Glutamatergic neuron (in vitro differentiated cells): ENCODE data around the gene RFPL2. TPM values are rescaled to one million over a fixed set of nuclear protein-coding genes. Genes with fewer than 3 reads are reported as not detected.
"Not testable (repeated sequence)": the region's sequence is repeated elsewhere in the genome, so short reads cannot be mapped to it uniquely, and the experiment has no call there.

Experiments used
- DNase-seq: peaks from one replicate; pipeline ENCODE4 v3.0.0; 2022
- H3K27ac Mint-ChIP-seq: one replicate; pipeline ENCODE4 v1.8.0; 2020; ENCODE audit warnings: mild to moderate bottlenecking, mixed read lengths, inconsistent platforms; ENCODE audit not compliant: unreplicated experiment
- H3K27me3 Mint-ChIP-seq: one replicate; pipeline ENCODE4 v1.8.0; 2020; ENCODE audit warnings: mild to moderate bottlenecking, moderate library complexity, mixed read lengths, inconsistent platforms; ENCODE audit not compliant: unreplicated experiment
- H3K36me3 Mint-ChIP-seq: one replicate; pipeline ENCODE4 v1.8.0; 2020; ENCODE audit warnings: mild to moderate bottlenecking, mixed read lengths, inconsistent platforms; ENCODE audit not compliant: unreplicated experiment
- H3K4me1 Mint-ChIP-seq: one replicate; pipeline ENCODE4 v1.8.0; 2020; ENCODE audit warnings: mild to moderate bottlenecking, low read depth, mixed read lengths, inconsistent platforms; ENCODE audit not compliant: unreplicated experiment
- H3K4me3 Mint-ChIP-seq: one replicate; pipeline ENCODE4 v1.8.0; 2020; ENCODE audit warnings: mild to moderate bottlenecking, mixed read lengths, inconsistent platforms; ENCODE audit not compliant: unreplicated experiment
- H3K9me3 Mint-ChIP-seq: one replicate; pipeline ENCODE4 v1.8.0; 2020; ENCODE audit warnings: mild to moderate bottlenecking, moderate library complexity, mixed read lengths, inconsistent platforms; ENCODE audit not compliant: unreplicated experiment
- CTCF ChIP-seq: fragments of 200-600 bp; sonication (generic); IDR thresholded peaks from one replicate; pipeline ENCODE4 v1.5.0; 2021; ENCODE audit not compliant: partially characterized antibody, unreplicated experiment
- total RNA-seq: library from RNA; stranded (reverse); fragmentation: NEBNext Ultra II Directional; extraction: Animal tissue kit (Norgen Biotek cat#: 25700); gene quantifications from one replicate; pipeline ENCODE4 v1.2.1, GENCODE V29; 2021; ENCODE audit not compliant: unreplicated experiment

RFPL2 gene
- total RNA-seq, 1 donor from 2014 or later: 1.4 TPM

GRCh38 chr22:32164075-32164860 lies 40.6 kb downstream of the RFPL2 start:
- DNase-seq: no peak
- Mint-ChIP-seq H3K27ac (no peak overlapping the region), H3K27me3 (no peaks in the 10 kb centered on the region), H3K4me3 (no peak overlapping the region), H3K36me3 (no peaks in the 10 kb centered on the region), H3K4me1 (peaks cover 2% of the 10 kb centered on the region), H3K9me3 (peaks cover 3% of the 10 kb centered on the region)
- no peak for TF ChIP-seq CTCF

- H3K27me3 Mint-ChIP-seq, H3K4me1 Mint-ChIP-seq, H3K4me3 Mint-ChIP-seq, H3K27ac Mint-ChIP-seq, H3K36me3 Mint-ChIP-seq, H3K9me3 Mint-ChIP-seq, DNase-seq: not testable (repeated sequence)
Measured at GRCh38 chr22:32160411-32160810, 44.5 kb downstream of the RFPL2 start.

GRCh38 chr22:32158712-32159533 lies 46.0 kb downstream of the RFPL2 start, which contains the start of gene C22orf42:
Gene C22orf42, minus strand, starts transcription at chr22:32159303. Its CDS starts 88 bp downstream, at chr22:32159215.
- H3K4me3 Mint-ChIP-seq: no peak within 1 kb of the TSS
- H3K36me3 Mint-ChIP-seq: no peaks in the 10 kb centered on the region
- H3K4me1 Mint-ChIP-seq: peaks cover under 1% of the 10 kb centered on the region
- DNase-seq: no peak
- H3K27me3 Mint-ChIP-seq: no peaks in the 10 kb centered on the region
- H3K27ac Mint-ChIP-seq: no peak within 1 kb of the TSS
- no peak for TF ChIP-seq CTCF
- H3K9me3 Mint-ChIP-seq: peaks cover under 1% of the 10 kb centered on the region

GRCh38 chr22:32157632-32158031 lies 47.2 kb downstream of the RFPL2 start:
- H3K4me3 Mint-ChIP-seq, H3K27ac Mint-ChIP-seq, H3K9me3 Mint-ChIP-seq, H3K27me3 Mint-ChIP-seq, H3K36me3 Mint-ChIP-seq, DNase-seq, H3K4me1 Mint-ChIP-seq: not testable (repeated sequence)

- not testable (repeated sequence) for H3K4me3 Mint-ChIP-seq, H3K36me3 Mint-ChIP-seq, DNase-seq, H3K9me3 Mint-ChIP-seq, H3K27ac Mint-ChIP-seq, H3K4me1 Mint-ChIP-seq, H3K27me3 Mint-ChIP-seq
Measured at GRCh38 chr22:32154727-32155126, 50.1 kb downstream of the RFPL2 start.

- not testable (repeated sequence) for H3K27ac Mint-ChIP-seq, H3K4me1 Mint-ChIP-seq
Measured at GRCh38 chr22:32151641-32152040, 53.2 kb downstream of the RFPL2 start.

GRCh38 chr22:32150647-32151046 lies 54.2 kb downstream of the RFPL2 start:
- H3K27ac Mint-ChIP-seq, H3K27me3 Mint-ChIP-seq, DNase-seq, H3K4me1 Mint-ChIP-seq, H3K36me3 Mint-ChIP-seq, H3K4me3 Mint-ChIP-seq, H3K9me3 Mint-ChIP-seq: not testable (repeated sequence)

More at GRCh38 chr22:32151641-32152040, 53.2 kb downstream of the RFPL2 start:
- H3K27me3 Mint-ChIP-seq, H3K9me3 Mint-ChIP-seq, DNase-seq, H3K36me3 Mint-ChIP-seq, H3K4me3 Mint-ChIP-seq: not testable (repeated sequence)

GRCh38 chr22:32148372-32148771 lies 56.5 kb downstream of the RFPL2 start:
- not testable (repeated sequence) for H3K4me3 Mint-ChIP-seq, H3K36me3 Mint-ChIP-seq, H3K9me3 Mint-ChIP-seq, DNase-seq, H3K4me1 Mint-ChIP-seq, H3K27me3 Mint-ChIP-seq, H3K27ac Mint-ChIP-seq

GRCh38 chr22:32147128-32147527 lies 57.7 kb downstream of the RFPL2 start:
- not testable (repeated sequence) for H3K9me3 Mint-ChIP-seq, H3K27ac Mint-ChIP-seq, DNase-seq, H3K4me3 Mint-ChIP-seq, H3K27me3 Mint-ChIP-seq, H3K36me3 Mint-ChIP-seq, H3K4me1 Mint-ChIP-seq
